Loucy (cell line): ENCODE data around the gene CYFIP1.

Experiments used
- H2AFZ ChIP-seq: fragments of 200-600 bp; sonication (generic); 2 replicates; pipeline ENCODE4 v1.6.0; 2016; ENCODE audit warnings: antibody characterized with exemption, mild to moderate bottlenecking, low read length, moderate library complexity
- H3F3A ChIP-seq: fragments of 200-600 bp; 2 replicates; pipeline ENCODE4 v1.6.0; 2016; ENCODE audit warnings: antibody characterized with exemption, low read depth, mild to moderate bottlenecking
- H3K27me3 ChIP-seq: fragments of 200-600 bp; sonication (generic); 2 replicates; pipeline ENCODE4 v1.6.1; 2014; ENCODE audit warnings: low read length, mild to moderate bottlenecking; ENCODE audit not compliant: insufficient read depth, poor library complexity, severe bottlenecking
- H3K36me3 ChIP-seq: fragments of 200-600 bp; sonication (generic); 2 replicates; pipeline ENCODE4 v1.6.1; 2016; ENCODE audit warnings: low read length; ENCODE audit not compliant: insufficient read depth
- H3K4me1 ChIP-seq: fragments of 200-600 bp; sonication (generic); 2 replicates; pipeline ENCODE4 v1.5.1; 2014; ENCODE audit warnings: low read length, mild to moderate bottlenecking; ENCODE audit not compliant: insufficient read depth, poor library complexity, severe bottlenecking
- H3K4me2 ChIP-seq: fragments of 200-600 bp; sonication (generic); 2 replicates; pipeline ENCODE4 v1.6.0; 2014; ENCODE audit warnings: antibody characterized with exemption, low read length, low read depth, mild to moderate bottlenecking; ENCODE audit not compliant: poor library complexity, severe bottlenecking
- H3K4me3 ChIP-seq: fragments of 200-600 bp; sonication (generic); 2 replicates; pipeline ENCODE4 v1.5.1; 2014; ENCODE audit warnings: low read length, mild to moderate bottlenecking, mixed read lengths; ENCODE audit not compliant: poor library complexity, severe bottlenecking
- H3K79me2 ChIP-seq: fragments of 200-600 bp; sonication (generic); 2 replicates; pipeline ENCODE4 v1.6.1; 2014; ENCODE audit warnings: low read length; ENCODE audit not compliant: insufficient read depth
- H3K9ac ChIP-seq: fragments of 200-600 bp; sonication (generic); 2 replicates; pipeline ENCODE4 v1.6.0; 2014; ENCODE audit warnings: mild to moderate bottlenecking, low read depth, low read length, moderate library complexity; ENCODE audit not compliant: poor library complexity, severe bottlenecking
- H3K9me2 ChIP-seq: fragments of 200-600 bp; sonication (generic); replicated peaks from 2 replicates; pipeline ENCODE4 v1.6.1; 2016; ENCODE audit warnings: low read depth, low read length, mixed read lengths
- H3K9me3 ChIP-seq: fragments of 200-600 bp; sonication (generic); 2 replicates; pipeline ENCODE4 v1.6.1; 2014; ENCODE audit warnings: mild to moderate bottlenecking, antibody characterized with exemption, low read length, low read depth; ENCODE audit not compliant: insufficient read depth
- H4K20me1 ChIP-seq: fragments of 200-600 bp; sonication (generic); 2 replicates; pipeline ENCODE4 v1.6.0; 2014; ENCODE audit warnings: antibody characterized with exemption, low read length, mild to moderate bottlenecking; ENCODE audit not compliant: insufficient read depth, poor library complexity, severe bottlenecking
- CTCF ChIP-seq: fragments of 200-600 bp; sonication (generic); conservative IDR thresholded peaks from 2 replicates; pipeline ENCODE4 v1.5.1; 2014; ENCODE audit warnings: mild to moderate bottlenecking, antibody characterized with exemption, low read length
- EZH2phosphoT487 ChIP-seq: fragments of 200-600 bp; IDR thresholded peaks from 2 replicates; pipeline ENCODE4 v1.6.1; 2018; ENCODE audit warnings: antibody characterized with exemption, mild to moderate bottlenecking, moderate library complexity, borderline replicate concordance

The CYFIP1 gene

GRCh38 chr15:22889146-22889818, 90.9 kb downstream of the CYFIP1 start:
- Histone ChIP-seq H3K9me2 (no peaks in the 10 kb centered on the region), H3K4me1 (no peaks in the 10 kb centered on the region), H3K9me3 (no peaks in the 10 kb centered on the region), H4K20me1 (no peaks in the 10 kb centered on the region), H3K4me3 (no peak overlapping the region), H3K36me3 (no peaks in the 10 kb centered on the region), H3K79me2 (no peaks in the 10 kb centered on the region), H2AFZ (no peak overlapping the region), H3K27me3 (no peaks in the 10 kb centered on the region), H3F3A (no peaks in the 10 kb centered on the region), H3K9ac (no peak overlapping the region), H3K4me2 (no peak overlapping the region)
- TF ChIP-seq EZH2phosphoT487 (no peak), CTCF (no peak)

- Histone ChIP-seq H3K4me3 (no peak overlapping the region), H3K4me2 (no peak overlapping the region), H3K9me2 (no peaks in the 10 kb centered on the region), H3K9me3 (no peaks in the 10 kb centered on the region), H4K20me1 (no peaks in the 10 kb centered on the region), H3K27me3 (no peaks in the 10 kb centered on the region), H3K79me2 (no peaks in the 10 kb centered on the region), H3F3A (no peaks in the 10 kb centered on the region), H3K4me1 (no peaks in the 10 kb centered on the region), H3K36me3 (no peaks in the 10 kb centered on the region), H2AFZ (no peak overlapping the region), H3K9ac (no peak overlapping the region)
- no peak for TF ChIP-seq CTCF
- TF ChIP-seq EZH2phosphoT487 = no peak
These were observed 91.9 kb downstream of the CYFIP1 start for GRCh38 chr15:22888120-22888859.

GRCh38 chr15:22887157-22887951, 92.8 kb downstream of the CYFIP1 start:
- Histone ChIP-seq H3K4me2 (no peak overlapping the region), H3K9ac (no peak overlapping the region), H3K36me3 (no peaks in the 10 kb centered on the region), H3K79me2 (no peaks in the 10 kb centered on the region), H3K27me3 (no peaks in the 10 kb centered on the region), H3K4me3 (no peak overlapping the region), H4K20me1 (no peaks in the 10 kb centered on the region), H2AFZ (no peak overlapping the region), H3K4me1 (no peaks in the 10 kb centered on the region), H3K9me2 (no peaks in the 10 kb centered on the region), H3K9me3 (no peaks in the 10 kb centered on the region), H3F3A (no peaks in the 10 kb centered on the region)
- TF ChIP-seq CTCF = no peak
- TF ChIP-seq EZH2phosphoT487 = no peak
